ENCODE results near the gene KDM6A. TPM values are rescaled to one million over a fixed set of nuclear protein-coding genes. Genes with fewer than 3 reads are reported as not detected.
A peak's percentile ranks its signal among the peaks of the same experiment; 100 is the strongest.

KDM6A gene
- total and polyA plus RNA-seq, 4 donors, result 6.3 to 42.3 (median 22.5) TPM

DNA sequence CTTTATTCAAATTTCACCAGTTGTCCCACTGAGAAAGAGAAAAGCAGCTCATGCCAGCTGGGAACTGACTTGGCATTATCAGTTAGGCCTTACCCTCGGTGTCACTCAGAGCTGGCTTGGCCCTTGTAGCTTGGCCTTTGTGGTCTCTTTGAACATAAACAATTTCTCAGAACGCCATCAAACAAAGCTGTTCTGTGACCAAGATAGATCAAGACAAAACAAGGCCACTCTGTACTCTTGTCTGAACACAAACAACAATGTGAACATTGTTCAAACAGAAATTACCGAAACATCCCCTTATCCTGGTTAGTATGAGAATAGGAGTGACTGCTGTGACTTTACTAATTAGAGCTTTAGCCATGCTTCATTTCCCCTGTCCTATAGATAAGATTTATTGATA is 270.5 kb downstream of the KDM6A start:
- Histone ChIP-seq H3K4me3 (ENCODE audit: low read length in 2 of 2) (no peak overlapping the region), H3K36me3 (ENCODE audit: control insufficient read depth in 1 of 2, insufficient read depth in 2 of 2, low read length in 1 of 2) (no peaks in the 10 kb centered on the region), H3K27me3 (ENCODE audit: control insufficient read depth in 1 of 2, insufficient read depth in 2 of 2, low read length in 1 of 2) (no peaks in the 10 kb centered on the region), H3K27ac (ENCODE audit: low read depth in 1 of 2, low read length in 2 of 2) (no peak overlapping the region), H3K4me1 (ENCODE audit: control insufficient read depth in 1 of 2, insufficient read depth in 2 of 2, low read length in 2 of 2) (no peaks in the 10 kb centered on the region), H3K9me3 (ENCODE audit: control insufficient read depth, low read length) (no peaks in the 10 kb centered on the region)
- no peak for DNase-seq
- intact Hi-C loops (cut with DNase I), result no loop called here
- no peak for ATAC-seq (ENCODE audit: low FRiP score)
- WGBS, 2 donors, result 80 to 92% methylated on average over 3 of the region's 3 CpGs

GRCh38 chrX:45145492-45146215 is 272.7 kb downstream of the KDM6A start:
- 74 to 88% methylated on average over 11 of the region's 11 CpGs for WGBS, 2 donors
- DNase-seq (no peak), ATAC-seq (ENCODE audit: low FRiP score) (no peak)
- H3K27me3 ChIP-seq (ENCODE audit: control insufficient read depth in 1 of 2, insufficient read depth in 2 of 2, low read length in 1 of 2), result no peaks in the 10 kb centered on the region
- no peaks in the 10 kb centered on the region for H3K36me3 ChIP-seq (ENCODE audit: control insufficient read depth in 1 of 2, insufficient read depth in 2 of 2, low read length in 1 of 2)
- no peak overlapping the region for H3K27ac ChIP-seq (ENCODE audit: low read depth in 1 of 2, low read length in 2 of 2)
- H3K4me3 ChIP-seq (ENCODE audit: low read length in 2 of 2), result no peak overlapping the region
- intact Hi-C loops (cut with DNase I), result no loop called here
- no peaks in the 10 kb centered on the region for H3K9me3 ChIP-seq (ENCODE audit: control insufficient read depth, low read length)
- no peaks in the 10 kb centered on the region for H3K4me1 ChIP-seq (ENCODE audit: control insufficient read depth in 1 of 2, insufficient read depth in 2 of 2, low read length in 2 of 2)

DNA sequence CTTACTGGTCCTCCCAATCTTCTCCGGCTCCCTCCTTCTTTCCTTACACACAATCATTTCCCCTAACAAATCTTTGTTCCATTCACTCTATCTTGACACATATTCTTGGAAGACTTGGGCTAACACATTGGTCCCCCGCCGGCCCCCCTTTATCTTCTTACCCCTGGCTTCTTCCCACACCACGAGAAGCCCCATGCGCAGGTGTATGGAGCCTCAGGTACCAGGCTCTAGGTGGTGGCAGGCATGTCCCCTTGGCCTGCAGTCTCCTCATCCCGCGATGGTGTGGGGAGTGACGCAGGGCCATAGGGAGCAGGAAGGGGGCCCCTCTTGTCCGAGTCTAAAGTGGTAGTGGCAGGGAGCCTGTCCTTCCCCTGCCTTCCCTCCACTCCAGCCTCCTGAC is 277.8 kb downstream of the KDM6A start:
- 89 to 94% methylated on average over 9 of the region's 9 CpGs for WGBS, 2 donors
- Histone ChIP-seq H3K27me3 (ENCODE audit: control insufficient read depth in 1 of 2, insufficient read depth in 2 of 2, low read length in 1 of 2) (no peaks in the 10 kb centered on the region), H3K4me3 (ENCODE audit: low read length in 2 of 2) (no peak overlapping the region), H3K4me1 (ENCODE audit: control insufficient read depth in 1 of 2, insufficient read depth in 2 of 2, low read length in 2 of 2) (no peaks in the 10 kb centered on the region), H3K27ac (ENCODE audit: low read depth in 1 of 2, low read length in 2 of 2) (no peak overlapping the region), H3K36me3 (ENCODE audit: control insufficient read depth in 1 of 2, insufficient read depth in 2 of 2, low read length in 1 of 2) (no peaks in the 10 kb centered on the region), H3K9me3 (ENCODE audit: control insufficient read depth, low read length) (no peaks in the 10 kb centered on the region)
- peak; percentile 12 for ATAC-seq (ENCODE audit: low FRiP score)
- intact Hi-C loops (cut with DNase I), result no loop called here
- DNase-seq, result no peak

- no peak overlapping the region for H3K4me3 ChIP-seq (ENCODE audit: low read length in 2 of 2)
- no peak for DNase-seq
- 72 to 93% methylated on average over 4 of the region's 4 CpGs for WGBS, 2 donors
- no peaks in the 10 kb centered on the region for H3K27me3 ChIP-seq (ENCODE audit: control insufficient read depth in 1 of 2, insufficient read depth in 2 of 2, low read length in 1 of 2)
- H3K9me3 ChIP-seq (ENCODE audit: control insufficient read depth, low read length), result no peaks in the 10 kb centered on the region
- intact Hi-C loops (cut with DNase I), result no loop called here
- no peaks in the 10 kb centered on the region for H3K4me1 ChIP-seq (ENCODE audit: control insufficient read depth in 1 of 2, insufficient read depth in 2 of 2, low read length in 2 of 2)
- no peak overlapping the region for H3K27ac ChIP-seq (ENCODE audit: low read depth in 1 of 2, low read length in 2 of 2)
- no peak for ATAC-seq (ENCODE audit: low FRiP score)
- H3K36me3 ChIP-seq (ENCODE audit: control insufficient read depth in 1 of 2, insufficient read depth in 2 of 2, low read length in 1 of 2), result no peaks in the 10 kb centered on the region
Measured at GRCh38 chrX:45154033-45154360, 281.0 kb downstream of the KDM6A start.

DNA sequence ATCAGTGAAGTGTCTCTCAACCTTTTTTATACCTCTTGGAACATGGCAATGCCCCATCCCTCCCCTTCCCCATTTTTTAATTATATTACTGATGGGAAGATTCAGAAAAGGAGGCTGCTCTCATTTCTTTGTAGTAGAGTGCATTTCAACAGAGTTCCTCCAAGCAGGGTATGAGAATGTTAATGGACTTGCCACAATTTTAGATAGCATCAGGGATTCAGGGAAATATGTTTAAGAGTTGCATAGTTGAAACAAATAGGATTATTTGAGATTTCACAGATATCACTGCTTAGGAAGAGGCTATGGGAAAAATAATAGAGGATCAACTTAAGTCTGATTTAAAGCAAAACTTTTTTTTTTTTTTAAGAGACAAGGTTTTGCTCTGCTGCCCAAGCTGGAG is 281.5 kb downstream of the KDM6A start:
- Histone ChIP-seq H3K9me3 (ENCODE audit: control insufficient read depth, low read length) (no peaks in the 10 kb centered on the region), H3K27ac (ENCODE audit: low read depth in 1 of 2, low read length in 2 of 2) (no peak overlapping the region), H3K36me3 (ENCODE audit: control insufficient read depth in 1 of 2, insufficient read depth in 2 of 2, low read length in 1 of 2) (no peaks in the 10 kb centered on the region), H3K4me1 (ENCODE audit: control insufficient read depth in 1 of 2, insufficient read depth in 2 of 2, low read length in 2 of 2) (no peaks in the 10 kb centered on the region), H3K4me3 (ENCODE audit: low read length in 2 of 2) (no peak overlapping the region), H3K27me3 (ENCODE audit: control insufficient read depth in 1 of 2, insufficient read depth in 2 of 2, low read length in 1 of 2) (no peaks in the 10 kb centered on the region)
- intact Hi-C loops (cut with DNase I), result no loop called here
- ATAC-seq (ENCODE audit: low FRiP score) (no peak), DNase-seq (no peak)

DNA sequence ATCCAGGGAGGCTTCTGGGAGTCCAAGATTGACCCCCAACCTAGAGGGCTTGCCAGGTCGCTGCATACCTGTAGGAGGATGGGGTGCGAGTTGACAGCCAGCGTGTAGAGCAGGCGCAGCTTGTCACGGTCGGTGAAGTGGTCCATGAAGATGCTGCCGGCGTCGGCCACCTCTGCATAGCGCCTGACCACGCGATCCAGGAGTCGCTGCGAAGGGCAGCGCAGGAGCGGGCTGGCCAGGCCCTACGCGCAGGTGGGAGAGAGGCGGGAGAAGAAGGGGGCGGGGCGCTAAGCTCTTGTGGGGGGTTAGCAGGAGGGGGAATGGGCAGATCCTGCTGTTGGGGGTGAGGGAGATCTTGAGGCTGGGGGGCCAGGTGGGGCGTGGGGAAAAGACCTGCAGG is 284.7 kb downstream of the KDM6A start:
- ATAC-seq (ENCODE audit: low FRiP score), result no peak
- WGBS, 2 donors, result 71 to 79% methylated on average over 22 of the region's 22 CpGs
- Histone ChIP-seq H3K4me1 (ENCODE audit: control insufficient read depth in 1 of 2, insufficient read depth in 2 of 2, low read length in 2 of 2) (no peaks in the 10 kb centered on the region), H3K36me3 (ENCODE audit: control insufficient read depth in 1 of 2, insufficient read depth in 2 of 2, low read length in 1 of 2) (no peaks in the 10 kb centered on the region), H3K9me3 (ENCODE audit: control insufficient read depth, low read length) (peaks cover 1% of the 10 kb centered on the region), H3K27me3 (ENCODE audit: control insufficient read depth in 1 of 2, insufficient read depth in 2 of 2, low read length in 1 of 2) (no peaks in the 10 kb centered on the region), H3K4me3 (ENCODE audit: low read length in 2 of 2) (no peak overlapping the region), H3K27ac (ENCODE audit: low read depth in 1 of 2, low read length in 2 of 2) (no peak overlapping the region)
- intact Hi-C loops (cut with DNase I), result no loop called here
- no peak for DNase-seq

Other genes with a start within 250 kb of the KDM6A start
- not detected for gene DUSP21, start 29.2 kb upstream of the KDM6A start, total RNA-seq
- gene DUSP21, start 29.2 kb upstream of the KDM6A start, polyA plus RNA-seq, result not detected